Stimulated activated CD4-positive, alpha-beta T cell treated with anti-CD3 and anti-CD28 coated beads, Interleukin-4, amount 100 ng/mL, for 48 hours (primary cell): ENCODE measurements around the gene AMPD2.

Experiments used
- DNase-seq, 2 donors: peaks; one replicate each; pipeline ENCODE4 v3.0.0-alpha.2; 2020; ENCODE audit warnings: low read depth in 2 of 2

AMPD2 gene

GRCh38 chr1:109630898-109631512, 11.4 kb downstream of the AMPD2 start:
- no peak for DNase-seq

DNA sequence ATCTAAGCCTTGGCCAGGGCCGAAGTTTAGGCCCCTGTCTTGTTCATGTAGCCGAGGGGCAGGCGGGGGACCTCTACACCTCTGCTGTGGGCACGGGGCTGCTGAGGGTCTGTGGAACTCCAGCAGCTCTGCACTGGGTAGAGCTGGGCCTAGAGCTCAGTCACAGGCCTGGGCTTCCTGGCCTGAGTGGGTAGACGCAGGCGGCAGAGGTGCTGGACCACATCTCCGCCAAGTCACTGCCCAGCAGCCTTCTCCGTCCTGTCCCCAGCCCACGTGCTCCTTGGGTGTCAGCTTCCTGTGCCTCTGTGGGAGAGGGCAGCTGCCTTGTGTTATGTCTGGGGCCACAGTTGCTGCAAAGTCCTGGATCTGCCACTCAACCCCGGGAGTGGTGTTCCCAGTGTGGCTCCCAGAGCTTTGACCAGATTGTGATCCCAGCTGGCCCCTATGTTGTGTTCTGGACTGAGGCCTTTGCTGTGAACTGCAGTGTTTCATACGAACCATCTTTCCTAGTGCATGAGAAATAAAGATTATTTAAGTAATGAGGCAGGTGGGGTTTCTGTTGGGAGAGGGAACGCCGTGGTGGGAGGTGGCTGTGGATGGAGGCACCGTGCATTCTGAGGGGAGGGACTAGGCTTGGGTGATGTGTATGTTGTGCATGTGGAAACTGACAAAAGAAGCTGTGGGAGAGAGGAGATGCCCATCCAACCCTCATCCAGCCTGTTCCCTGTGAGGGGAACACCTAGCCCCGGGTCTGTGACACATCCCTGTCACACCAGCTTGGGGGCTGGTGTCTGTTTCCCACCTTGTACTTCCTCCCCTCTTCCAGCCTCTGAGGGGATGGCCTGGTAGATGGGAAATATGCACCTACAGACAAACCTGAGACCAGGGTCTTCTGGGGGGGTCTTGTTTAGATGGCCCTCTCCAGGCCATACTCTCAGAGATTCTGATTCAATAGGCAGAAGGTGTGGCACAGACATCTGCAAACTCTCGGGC, 12.2 kb downstream of the AMPD2 start:
- no peak for DNase-seq

DNA sequence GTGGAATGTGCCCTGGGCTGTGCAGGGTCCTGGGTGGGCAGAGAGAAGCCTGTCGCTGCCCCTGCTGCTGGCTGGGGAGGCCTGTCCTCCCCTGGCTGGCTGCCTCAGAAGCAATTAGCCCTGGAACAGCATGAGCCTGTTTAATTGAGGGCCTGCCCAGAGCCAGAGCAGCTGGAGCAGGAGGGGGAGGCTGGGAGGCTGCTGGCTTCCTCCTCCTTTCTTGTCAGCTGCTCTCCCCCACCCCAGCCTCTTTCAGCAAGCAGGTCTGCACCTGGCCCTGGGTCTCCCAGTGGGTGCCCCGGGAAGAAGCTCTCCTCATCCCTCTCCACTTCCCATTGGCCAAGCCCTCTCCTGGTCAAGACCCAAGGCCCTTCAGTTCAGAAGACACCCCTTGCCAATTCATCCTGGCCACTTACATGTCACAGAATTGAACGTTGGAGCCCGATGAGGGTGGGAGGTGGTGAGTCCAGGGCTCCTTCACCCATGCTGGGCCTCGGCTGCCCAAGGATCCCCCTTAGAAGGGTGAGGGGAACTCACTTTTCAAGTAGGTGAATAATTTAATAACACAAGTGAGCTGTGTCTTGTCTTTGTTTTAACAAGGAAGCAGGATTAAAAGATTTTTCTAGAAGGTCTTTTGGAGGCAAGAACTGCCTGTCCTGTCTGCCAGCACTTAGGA, 13.2 kb downstream of the AMPD2 start:
- no peak for DNase-seq

DNA sequence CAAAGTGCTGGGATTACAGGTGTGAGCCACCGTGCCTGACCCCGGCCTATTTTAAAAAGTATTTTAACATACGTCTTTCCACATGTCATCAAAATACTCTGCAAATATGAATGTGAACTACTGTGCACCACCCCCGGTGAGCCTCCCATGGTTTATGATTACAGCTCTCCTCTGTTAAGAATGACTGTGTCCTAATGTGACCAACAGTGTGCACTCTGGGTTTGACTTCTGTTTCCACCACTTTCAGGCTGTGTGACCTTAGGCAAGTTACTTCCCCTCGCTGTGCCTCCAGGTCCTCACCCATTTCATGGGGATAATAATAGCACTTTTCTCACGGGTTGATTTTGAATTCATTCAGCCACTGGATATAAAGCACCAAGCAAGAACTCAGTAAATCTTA, 14.7 kb downstream of the AMPD2 start:
- no peak for DNase-seq

GRCh38 chr1:109634771-109635750, 15.4 kb downstream of the AMPD2 start:
- no peak for DNase-seq

GRCh38 chr1:109635862-109636200, 16.2 kb downstream of the AMPD2 start:
- no peak for DNase-seq

DNA sequence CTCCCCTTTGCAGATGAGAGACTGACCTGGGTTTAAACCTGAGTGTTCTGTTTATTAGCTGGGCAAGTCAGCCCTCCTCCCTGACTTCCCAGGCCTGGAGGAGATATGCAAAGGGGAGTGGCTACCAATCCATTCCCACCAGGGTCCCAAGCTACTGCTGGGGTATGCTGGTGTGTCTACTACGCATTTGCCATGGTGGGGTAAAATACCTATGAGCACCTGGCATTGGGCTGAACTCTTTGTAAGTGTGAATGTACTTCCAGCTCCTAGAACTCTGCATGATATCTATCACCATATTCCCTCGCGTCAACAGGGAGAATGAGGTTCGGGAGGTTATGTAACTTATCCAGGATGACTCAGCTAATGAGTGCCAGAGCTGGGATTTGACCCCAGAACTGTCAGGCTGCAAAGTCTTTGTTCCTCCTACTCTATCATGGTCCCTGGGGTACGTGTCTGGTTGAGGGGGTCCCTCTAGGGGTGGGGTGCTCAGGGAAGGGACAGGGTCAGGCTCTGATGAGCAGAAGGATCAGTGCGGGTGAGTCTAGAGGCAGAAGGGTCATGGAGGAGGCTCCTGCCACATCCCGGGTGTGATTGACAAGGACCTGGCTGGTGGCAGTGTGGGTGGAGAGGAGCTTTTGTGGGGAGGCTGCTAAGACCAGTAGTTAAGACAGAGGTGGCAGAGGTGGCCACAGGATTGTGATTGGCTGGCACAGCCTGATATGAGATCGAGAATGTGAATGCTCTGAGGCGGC, 16.7 kb downstream of the AMPD2 start:
- DNase-seq = no peak

DNA sequence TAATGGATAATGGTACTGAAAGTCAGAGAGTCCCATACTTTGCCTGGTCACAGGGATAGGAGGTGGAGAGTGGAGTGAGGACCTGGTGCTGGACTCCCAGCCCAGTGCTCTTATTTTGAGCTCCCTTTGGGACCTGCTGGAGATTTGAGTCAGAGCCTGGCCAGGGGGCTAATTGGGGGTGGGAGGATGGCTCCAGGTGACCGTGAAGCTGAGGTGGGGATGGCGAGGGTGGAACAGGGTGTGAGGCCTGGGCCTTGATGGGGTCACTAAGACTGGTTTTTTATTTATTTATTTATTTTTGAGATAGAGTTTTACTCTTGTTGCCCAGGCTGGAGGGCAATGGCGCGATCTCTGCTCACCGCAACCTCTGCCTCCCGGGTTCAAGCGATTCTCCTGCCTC, 17.8 kb downstream of the AMPD2 start:
- no peak for DNase-seq

- no peak for DNase-seq
Observed at GRCh38 chr1:109639063-109639840, 19.6 kb downstream of the AMPD2 start.

DNA sequence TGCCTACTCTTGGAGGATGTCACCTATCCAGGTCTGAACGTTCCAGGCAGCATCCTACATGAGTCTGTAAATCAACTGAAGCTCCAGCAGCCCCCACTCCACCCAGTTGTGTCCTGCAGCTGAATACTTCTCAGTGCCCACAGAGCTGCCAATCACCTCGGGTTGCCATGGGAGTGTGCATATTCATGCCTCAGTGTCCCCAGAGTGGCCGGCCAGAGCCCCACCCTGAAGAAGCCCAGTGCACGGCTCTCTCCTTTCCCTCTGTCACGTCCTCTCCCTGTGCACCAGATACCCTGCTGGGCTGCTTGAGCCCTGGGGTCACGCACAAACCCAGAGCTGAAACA, 20.2 kb downstream of the AMPD2 start:
- DNase-seq = no peak

GRCh38 chr1:109640285-109640865, 20.7 kb downstream of the AMPD2 start:
- peak; percentile 84 to 98 for DNase-seq

GRCh38 chr1:109641078-109641740, 21.6 kb downstream of the AMPD2 start:
- DNase-seq = no peak

GRCh38 chr1:109641861-109642260, 22.2 kb downstream of the AMPD2 start:
- no peak for DNase-seq

DNA sequence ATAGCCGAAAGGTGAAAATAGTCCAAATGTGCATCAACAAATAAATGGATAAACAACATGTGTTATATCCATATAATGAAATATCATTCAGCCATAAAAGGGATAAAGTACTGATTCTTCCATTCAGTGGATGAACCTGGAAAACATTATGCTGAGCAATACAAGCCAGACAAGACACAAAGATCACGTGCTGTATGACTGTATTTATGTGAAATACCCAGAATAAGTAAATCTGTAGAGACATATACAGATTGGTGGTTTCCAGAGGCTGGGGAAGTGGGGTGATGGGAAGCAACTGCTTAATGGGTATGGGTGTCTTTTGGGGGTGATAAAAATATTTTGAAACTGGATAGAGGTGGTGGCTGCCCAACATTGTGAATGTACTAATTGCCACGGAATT, 23.0 kb downstream of the AMPD2 start:
- no peak for DNase-seq

- peak; percentile 86 to 92 for DNase-seq
Observed at GRCh38 chr1:109643385-109644230, 24.0 kb downstream of the AMPD2 start.

DNA sequence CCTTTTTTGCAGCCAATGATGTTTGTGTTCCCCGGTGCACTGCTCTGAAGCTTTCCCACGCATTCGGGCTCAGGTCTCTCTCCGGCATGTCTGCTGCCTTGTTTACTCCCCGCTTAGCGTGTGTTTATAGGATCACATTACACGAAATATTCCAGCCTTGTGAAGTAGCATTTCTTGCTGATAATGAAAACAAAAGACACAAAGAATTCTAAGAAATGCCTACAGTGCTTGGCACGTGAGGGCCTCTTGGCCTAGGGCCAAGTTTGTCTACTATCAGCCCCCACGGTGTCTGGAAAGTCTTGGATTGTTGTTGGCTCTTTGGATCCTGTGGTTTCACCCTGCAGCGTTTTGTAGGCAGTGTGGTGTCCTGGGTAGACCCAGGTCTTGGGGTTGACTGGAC, 25.0 kb downstream of the AMPD2 start:
- DNase-seq = no peak

DNA sequence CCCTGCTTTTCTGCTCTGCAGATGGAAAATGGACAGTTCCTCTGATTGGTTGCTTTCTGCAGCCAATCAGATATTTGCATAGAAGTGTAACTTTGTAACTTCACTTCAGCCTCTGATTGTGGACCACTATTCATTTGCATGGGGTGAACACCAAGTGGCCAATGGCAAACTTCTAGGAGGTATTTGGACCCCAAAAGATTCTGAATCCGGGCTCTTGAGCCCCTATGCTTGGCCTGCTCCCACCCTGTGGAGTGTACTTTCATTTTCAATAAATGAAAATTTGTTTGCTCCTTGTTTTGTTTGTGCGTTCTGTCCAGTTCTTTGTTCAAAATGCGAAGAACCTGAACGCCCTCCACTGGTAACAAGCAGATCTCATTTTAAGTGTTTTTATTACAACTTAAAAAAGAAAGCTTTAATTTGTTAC, 29.9 kb downstream of the AMPD2 start:
- DNase-seq = no peak

GRCh38 chr1:109650609-109651008, 31.0 kb downstream of the AMPD2 start:
- DNase-seq = no peak
